Naive thymus-derived CD8-positive, alpha-beta T cell (primary cell): ENCODE results near the gene INSIG2. TPM values are rescaled to one million over a fixed set of nuclear protein-coding genes. Genes with fewer than 3 reads are reported as not detected.

ENCODE experiments used
- ATAC-seq, 2 donors: fragments of 150-1000 bp; cut with Tn5 transposase in 1 of 2; sonication (Bioruptor Pico), chemical (Tn5 transposase) in 1 of 2; 1 replicate in 1 of 2; 2 replicates in 1 of 2; pipeline ENCODE4 v1.10.0; 2021; ENCODE audit warnings: mild to moderate bottlenecking in 2 of 2, moderate library complexity in 2 of 2
- POLR2A ChIA-PET: fragments of 350-600 bp; sonication (Branson Sonifier 250); formaldehyde crosslinking; loops from one replicate; lab custom pipeline; 2021; ENCODE audit warnings: antibody characterized with exemption; lab: Charles Lee
- DNase-seq, 10 donors: peaks; one replicate each; pipeline versions ENCODE4 v3.0.0 to v3.0.0-alpha.2; 2020 to 2022
- H3K27ac Mint-ChIP-seq, 10 donors: one replicate each; pipeline ENCODE4 v1.8.0; 2020 to 2022; ENCODE audit warnings: mild to moderate bottlenecking in 10 of 10, mixed read lengths in 10 of 10, moderate library complexity in 4 of 10, inconsistent platforms in 1 of 10
- H3K27me3 Mint-ChIP-seq, 5 donors: one replicate each; pipeline ENCODE4 v1.8.0; 2021 to 2022; ENCODE audit warnings: mixed read lengths in 5 of 5
- H3K36me3 Mint-ChIP-seq, 3 donors: one replicate each; pipeline ENCODE4 v1.8.0; 2020 to 2022; ENCODE audit warnings: mixed read lengths in 3 of 3, mild to moderate bottlenecking in 2 of 3, inconsistent platforms in 1 of 3
- H3K4me1 Mint-ChIP-seq, 4 donors: one replicate each; pipeline ENCODE4 v1.8.0; 2021 to 2022; ENCODE audit warnings: mixed read lengths in 4 of 4
- H3K4me3 Mint-ChIP-seq, 10 donors: one replicate each; pipeline ENCODE4 v1.8.0; 2020 to 2022; ENCODE audit warnings: mild to moderate bottlenecking in 10 of 10, mixed read lengths in 10 of 10, moderate library complexity in 6 of 10, inconsistent platforms in 1 of 10
- H3K9me3 Mint-ChIP-seq, 9 donors: one replicate each; pipeline ENCODE4 v1.8.0; 2020 to 2022; ENCODE audit warnings: mixed read lengths in 9 of 9, mild to moderate bottlenecking in 3 of 9, inconsistent platforms in 1 of 9, moderate library complexity in 1 of 9
- polyA plus RNA-seq, 3 donors: library from polyadenylated mRNA; unstranded; fragments of 300-500 nt; fragmentation: Illumina TruSeq; gene quantifications; one replicate each; pipeline ENCODE4 v1.2.3, GENCODE V29; 2021
- total RNA-seq, 8 experiments: library from RNA in 2 of 8; stranded (reverse) in 2 of 8; gene quantifications; one replicate each; pipeline ENCODE4 v1.2.3 and lab custom pipeline; 2021 to 2026

INSIG2 gene
- total and polyA plus RNA-seq, 5 experiments from 2014 or later = 21.7 to 28.2 (median 24.0) TPM

GRCh38 chr2:118051826-118052358, 36.4 kb upstream of the INSIG2 start:
- no peak overlapping the region for H3K27ac Mint-ChIP-seq
- H3K9me3 Mint-ChIP-seq = no peaks in the 10 kb centered on the region
- H3K4me1 Mint-ChIP-seq = peaks cover 0 to 20% (median 0%) of the 10 kb centered on the region in 4 donors
- no peak for DNase-seq
- no peaks in the 10 kb centered on the region for H3K36me3 Mint-ChIP-seq
- peaks cover 26 to 94% (median 41%) of the 10 kb centered on the region in 5 donors for H3K27me3 Mint-ChIP-seq
- ATAC-seq = no peak
- H3K4me3 Mint-ChIP-seq = no peak overlapping the region
- POLR2A ChIA-PET = no interaction called here

DNA sequence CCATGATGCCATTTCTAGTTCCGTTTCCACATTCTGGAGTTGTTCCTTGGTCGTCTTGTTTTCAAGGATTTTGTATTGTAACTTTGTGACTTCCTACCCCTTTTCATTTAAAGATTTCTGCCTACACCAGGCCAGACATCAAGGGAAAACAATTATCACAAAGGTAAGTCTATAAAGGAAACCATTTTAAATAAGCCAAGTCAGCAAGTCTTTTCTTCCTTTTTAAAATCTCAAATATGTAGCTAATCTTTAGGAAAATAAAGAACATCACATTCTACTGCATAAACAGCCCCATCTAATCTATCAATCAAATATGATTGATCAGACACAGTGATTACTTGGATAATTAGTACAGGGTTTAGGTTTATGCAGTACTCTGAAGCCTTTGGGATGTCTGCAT, 35.8 kb upstream of the INSIG2 start:
- H3K36me3 Mint-ChIP-seq = no peaks in the 10 kb centered on the region
- POLR2A ChIA-PET = no interaction called here

GRCh38 chr2:118053681-118054080, 34.6 kb upstream of the INSIG2 start:
- H3K36me3 Mint-ChIP-seq = no peaks in the 10 kb centered on the region
- H3K9me3 Mint-ChIP-seq = no peaks in the 10 kb centered on the region
- H3K4me3 Mint-ChIP-seq = no peak overlapping the region
- POLR2A ChIA-PET = no interaction called here
- no peak overlapping the region for H3K27ac Mint-ChIP-seq
- H3K4me1 Mint-ChIP-seq = peaks cover 0 to 23% (median 0%) of the 10 kb centered on the region in 4 donors
- ATAC-seq (no peak), DNase-seq (no peak)
- H3K27me3 Mint-ChIP-seq = peaks cover 20 to 91% (median 45%) of the 10 kb centered on the region in 5 donors

More for the DNA sequence above, 35.8 kb upstream of the INSIG2 start:
- H3K9me3 Mint-ChIP-seq = no peaks in the 10 kb centered on the region
- no peak for DNase-seq
- H3K27me3 Mint-ChIP-seq = peaks cover 26 to 94% (median 42%) of the 10 kb centered on the region in 5 donors
- no peak for ATAC-seq
- H3K27ac Mint-ChIP-seq = no peak overlapping the region
- peaks cover 0 to 23% (median 0%) of the 10 kb centered on the region in 4 donors for H3K4me1 Mint-ChIP-seq
- no peak overlapping the region for H3K4me3 Mint-ChIP-seq

DNA sequence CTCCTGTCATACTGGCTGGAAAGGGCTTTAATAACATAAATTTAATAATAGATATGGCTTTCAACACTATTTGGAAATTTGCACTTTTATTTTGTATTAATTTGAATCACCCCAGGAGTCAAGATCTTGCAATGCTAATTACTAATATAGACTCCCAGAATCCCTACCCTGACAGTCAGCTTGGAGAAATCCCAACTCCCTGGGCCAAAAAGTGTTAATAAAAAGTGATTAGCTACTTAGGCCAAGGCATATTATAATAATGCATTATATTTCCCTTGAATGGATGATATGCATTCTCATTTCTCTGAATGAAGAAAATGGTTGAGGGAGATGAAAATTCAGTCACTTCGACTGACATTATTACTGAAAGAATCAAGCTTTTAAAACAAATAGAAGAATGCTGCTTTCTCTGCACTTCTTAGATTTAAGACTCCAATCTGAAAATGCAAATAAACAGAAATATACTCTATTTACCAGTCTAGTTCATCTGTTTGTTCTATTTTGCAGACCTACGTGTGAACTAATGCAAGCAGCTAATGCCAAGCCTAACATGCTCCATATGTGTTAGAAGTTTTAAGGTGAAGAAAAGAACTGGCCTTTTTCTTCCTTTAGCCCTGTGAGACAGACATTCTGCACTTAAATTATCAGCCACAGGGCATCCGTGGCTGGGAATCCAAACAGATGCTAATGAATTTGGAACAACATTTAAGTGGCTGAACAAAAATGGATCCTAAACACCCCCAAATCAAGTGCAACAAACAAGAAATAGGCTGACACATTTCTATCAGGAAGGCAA, 33.9 kb upstream of the INSIG2 start:
- POLR2A ChIA-PET = no interaction called here
- DNase-seq = no peak

GRCh38 chr2:118055512-118056164, 32.6 kb upstream of the INSIG2 start:
- POLR2A ChIA-PET = no interaction called here
- Mint-ChIP-seq H3K36me3 (no peaks in the 10 kb centered on the region), H3K9me3 (no peaks in the 10 kb centered on the region), H3K27ac (peak overlapping the region in 2 of 10 donors; percentile 6 to 43), H3K4me3 (peak overlapping the region in 1 of 10 donors; percentile 48), H3K4me1 (peaks cover 0 to 32% (median 1%) of the 10 kb centered on the region in 4 donors), H3K27me3 (peaks cover 13 to 72% (median 41%) of the 10 kb centered on the region in 5 donors)
- ATAC-seq = no peak
- DNase-seq = no peak

More for the DNA sequence above, 33.9 kb upstream of the INSIG2 start:
- Mint-ChIP-seq H3K27me3 (peaks cover 14 to 84% (median 43%) of the 10 kb centered on the region in 5 donors), H3K27ac (no peak overlapping the region), H3K4me1 (peaks cover 0 to 23% (median 0%) of the 10 kb centered on the region in 4 donors), H3K9me3 (no peaks in the 10 kb centered on the region), H3K4me3 (no peak overlapping the region), H3K36me3 (no peaks in the 10 kb centered on the region)
- ATAC-seq = no peak

GRCh38 chr2:118056165-118056534, 32.1 kb upstream of the INSIG2 start:
- peak overlapping the region in 2 of 10 donors; percentile 6 to 30 for H3K27ac Mint-ChIP-seq
- H3K36me3 Mint-ChIP-seq = no peaks in the 10 kb centered on the region
- no peaks in the 10 kb centered on the region for H3K9me3 Mint-ChIP-seq
- no peak overlapping the region for H3K4me3 Mint-ChIP-seq
- H3K4me1 Mint-ChIP-seq = peaks cover 0 to 32% (median 1%) of the 10 kb centered on the region in 4 donors
- ATAC-seq (peak in 1 of 2 donors; percentile 44), DNase-seq (peak in 1 of 10 donors; percentile 19)
- peaks cover 13 to 70% (median 38%) of the 10 kb centered on the region in 5 donors for H3K27me3 Mint-ChIP-seq
- POLR2A ChIA-PET = no interaction called here

- no peak for ATAC-seq
- no peak overlapping the region for H3K27ac Mint-ChIP-seq
- H3K27me3 Mint-ChIP-seq = peaks cover 13 to 69% (median 37%) of the 10 kb centered on the region in 5 donors
- H3K36me3 Mint-ChIP-seq = no peaks in the 10 kb centered on the region
- H3K4me1 Mint-ChIP-seq = peaks cover 0 to 34% (median 1%) of the 10 kb centered on the region in 4 donors
- H3K4me3 Mint-ChIP-seq = no peak overlapping the region
- DNase-seq = no peak
- H3K9me3 Mint-ChIP-seq = no peaks in the 10 kb centered on the region
- POLR2A ChIA-PET = no interaction called here
These were observed 31.5 kb upstream of the INSIG2 start for GRCh38 chr2:118056801-118057200.

- Mint-ChIP-seq H3K9me3 (no peaks in the 10 kb centered on the region), H3K27ac (no peak overlapping the region), H3K27me3 (peaks cover 18 to 61% (median 31%) of the 10 kb centered on the region in 5 donors), H3K36me3 (no peaks in the 10 kb centered on the region), H3K4me1 (peaks cover 0 to 34% (median 1%) of the 10 kb centered on the region in 4 donors), H3K4me3 (no peak overlapping the region)
- POLR2A ChIA-PET = interaction anchor here (0.9 kb wide), 1 partner anchor 10 kb away, joined by 3 read pairs; no protein-coding TSS in a partner anchor
- DNase-seq (no peak), ATAC-seq (no peak)
These were observed 29.3 kb upstream of the INSIG2 start for GRCh38 chr2:118058951-118059350.

DNA sequence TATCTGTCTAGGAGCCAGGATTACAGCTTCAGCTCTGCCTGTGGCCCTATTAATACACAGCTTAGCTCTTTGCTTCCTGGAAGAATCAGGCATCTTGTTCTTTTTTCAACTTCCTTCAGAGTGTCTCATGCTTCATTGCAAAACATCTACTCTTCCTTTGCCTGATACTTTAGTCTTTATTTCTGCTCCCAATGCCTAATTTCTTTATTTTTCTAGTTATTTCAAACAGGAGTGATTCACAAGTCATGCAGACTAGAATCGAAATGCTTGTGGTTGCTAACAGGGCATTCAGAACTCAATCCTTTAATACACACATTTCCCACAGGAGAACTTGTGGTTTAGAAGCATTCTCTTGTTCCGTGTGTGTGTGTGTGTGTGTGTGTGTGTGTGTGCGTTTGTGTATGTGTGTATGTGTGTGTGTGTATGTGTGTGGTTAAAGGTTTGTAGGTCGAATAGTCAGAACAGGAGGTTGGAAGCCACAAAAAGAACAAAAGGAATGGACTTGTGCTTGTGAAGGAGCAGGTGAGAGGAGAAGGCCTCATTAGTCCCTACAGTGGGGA, 28.3 kb upstream of the INSIG2 start:
- H3K9me3 Mint-ChIP-seq = no peaks in the 10 kb centered on the region
- H3K4me1 Mint-ChIP-seq = peaks cover 0 to 31% (median 1%) of the 10 kb centered on the region in 4 donors
- no peak overlapping the region for H3K4me3 Mint-ChIP-seq
- H3K36me3 Mint-ChIP-seq = no peaks in the 10 kb centered on the region
- POLR2A ChIA-PET = no interaction called here
- ATAC-seq (no peak), DNase-seq (no peak)
- peaks cover 19 to 56% (median 31%) of the 10 kb centered on the region in 5 donors for H3K27me3 Mint-ChIP-seq
- H3K27ac Mint-ChIP-seq = no peak overlapping the region

DNA sequence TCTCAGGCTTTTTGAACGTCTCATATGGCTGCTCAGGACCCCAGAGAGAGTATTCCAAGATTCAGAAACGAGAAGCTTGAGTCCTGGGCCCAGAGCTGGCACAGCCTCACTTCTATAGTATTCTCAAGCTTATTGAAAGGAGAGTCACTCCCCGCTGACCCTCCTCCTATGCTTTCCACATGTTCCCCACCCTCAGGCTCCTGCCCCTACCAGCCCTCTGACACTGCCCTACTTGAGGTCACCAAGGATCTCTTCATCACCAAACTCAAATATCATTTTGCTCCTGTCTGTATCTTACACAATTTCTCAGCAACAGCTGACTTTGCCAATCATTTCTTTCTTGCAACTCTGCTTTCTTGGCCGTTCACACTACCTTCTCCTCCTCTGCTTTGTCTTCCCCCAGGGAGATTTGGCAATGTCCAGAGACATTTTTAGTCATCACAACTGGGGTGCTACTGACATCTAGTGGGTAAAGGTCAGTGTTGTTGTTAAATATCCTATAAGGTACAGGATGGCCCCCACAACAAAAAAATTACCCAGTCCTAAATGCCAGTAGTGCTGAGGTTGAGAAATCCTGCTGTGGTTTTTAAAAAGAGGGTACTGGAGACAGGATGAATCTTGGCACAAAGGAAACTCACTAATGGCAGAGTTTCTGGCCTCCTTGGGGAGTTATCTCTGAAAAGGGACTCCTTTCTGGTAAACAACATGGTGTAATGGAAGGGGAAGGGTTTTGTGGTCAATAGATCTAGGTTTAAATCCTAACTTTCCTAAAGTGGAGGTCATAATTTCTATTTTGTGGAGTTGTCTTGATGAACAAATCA, 26.9 kb upstream of the INSIG2 start:
- ATAC-seq = no peak
- peaks cover 0 to 18% (median 1%) of the 10 kb centered on the region in 4 donors for H3K4me1 Mint-ChIP-seq
- no peak overlapping the region for H3K27ac Mint-ChIP-seq
- no peaks in the 10 kb centered on the region for H3K36me3 Mint-ChIP-seq
- POLR2A ChIA-PET = no interaction called here
- peaks cover 16 to 42% (median 25%) of the 10 kb centered on the region in 5 donors for H3K27me3 Mint-ChIP-seq
- no peak for DNase-seq
- H3K4me3 Mint-ChIP-seq = no peak overlapping the region
- no peaks in the 10 kb centered on the region for H3K9me3 Mint-ChIP-seq

- no peaks in the 10 kb centered on the region for H3K36me3 Mint-ChIP-seq
- ATAC-seq (no peak), DNase-seq (no peak)
- H3K9me3 Mint-ChIP-seq = no peaks in the 10 kb centered on the region
- POLR2A ChIA-PET = no interaction called here
- H3K27me3 Mint-ChIP-seq = peaks cover 16 to 36% (median 25%) of the 10 kb centered on the region in 5 donors
- no peak overlapping the region for H3K4me3 Mint-ChIP-seq
- H3K4me1 Mint-ChIP-seq = peaks cover 0 to 14% (median 1%) of the 10 kb centered on the region in 4 donors
- no peak overlapping the region for H3K27ac Mint-ChIP-seq
These were observed 26.2 kb upstream of the INSIG2 start for GRCh38 chr2:118062048-118062447.

- H3K4me1 Mint-ChIP-seq = peaks cover 0 to 12% (median 1%) of the 10 kb centered on the region in 4 donors
- ATAC-seq (no peak), DNase-seq (no peak)
- peak overlapping the region in 1 of 10 donors; percentile 1 for H3K27ac Mint-ChIP-seq
- H3K9me3 Mint-ChIP-seq = no peaks in the 10 kb centered on the region
- H3K27me3 Mint-ChIP-seq = peaks cover 11 to 30% (median 20%) of the 10 kb centered on the region in 5 donors
- H3K36me3 Mint-ChIP-seq = no peaks in the 10 kb centered on the region
- POLR2A ChIA-PET = no interaction called here
- H3K4me3 Mint-ChIP-seq = no peak overlapping the region
These were observed 25.6 kb upstream of the INSIG2 start for GRCh38 chr2:118062669-118063068.
